Right atrium auricular region (tissue), 2 donors: ENCODE data around the gene NXPH4. TPM values are rescaled to one million over a fixed set of nuclear protein-coding genes. Genes with fewer than 3 reads are reported as not detected.

ENCODE experiments used
- DNase-seq: peaks from one replicate; pipeline ENCODE4 v3.0.0-alpha.2; 2019; ENCODE audit warnings: low spot score
- H3K27ac ChIP-seq, 2 donors: fragments of 200-600 bp; sonication (generic); 1 replicate in 1 of 2; 2 replicates in 1 of 2; pipeline ENCODE4 v1.5.1; 2016 to 2019
- H3K27me3 ChIP-seq, 2 donors: fragments of 200-600 bp; sonication (generic); one replicate each; pipeline versions ENCODE4 v1.5.1 to v1.6.0; 2017 to 2019
- H3K36me3 ChIP-seq: fragments of 200-600 bp; sonication (generic); one replicate; pipeline ENCODE4 v1.5.1; 2016
- H3K4me1 ChIP-seq, 2 donors: fragments of 200-600 bp; sonication (generic); one replicate each; pipeline versions ENCODE4 v1.5.1 to v1.6.0; 2017 to 2019
- H3K4me3 ChIP-seq, 2 donors: fragments of 200-600 bp; sonication (generic); 1 replicate in 1 of 2; 2 replicates in 1 of 2; pipeline ENCODE4 v1.5.1; 2017 to 2019; ENCODE audit warnings: mild to moderate bottlenecking in 1 of 2, moderate library complexity in 1 of 2
- H3K9me3 ChIP-seq, 2 donors: fragments of 200-600 bp; sonication (generic); one replicate each; pipeline ENCODE4 v1.5.1; 2019
- CTCF ChIP-seq, 2 donors: fragments of 200-600 bp; sonication (generic); IDR thresholded peaks; one replicate each; pipeline ENCODE4 v1.5.1; 2019; ENCODE audit warnings: antibody characterized with exemption in 2 of 2
- total RNA-seq, 2 donors: library from RNA; depleted of rRNA; stranded (reverse); fragments of >200 nt; gene quantifications; one replicate each; pipeline ENCODE4 v1.1.0, GENCODE V29; 2016

The NXPH4 gene
- total RNA-seq, 2 donors from 2014 or later, result 0.28 to 1.1 TPM

GRCh38 chr12:57234571-57235016 is 18.0 kb downstream of the NXPH4 start:
- Histone ChIP-seq H3K27ac (peak overlapping the region; percentile 41 to 71), H3K27me3 (peaks cover 0 to 12% of the 10 kb centered on the region in 2 donors), H3K4me1 (peaks cover 0 to 55% of the 10 kb centered on the region in 2 donors), H3K9me3 (no peaks in the 10 kb centered on the region), H3K4me3 (no peak overlapping the region), H3K36me3 (peaks cover 29% of the 10 kb centered on the region)
- DNase-seq, result no peak
- TF ChIP-seq CTCF (IDR thresholded peaks at IDR 0.05), result no peak

GRCh38 chr12:57235017-57235727 is 18.6 kb downstream of the NXPH4 start:
- no peak for DNase-seq
- peak overlapping the region; percentile 41 to 71 for H3K27ac ChIP-seq
- H3K9me3 ChIP-seq, result no peaks in the 10 kb centered on the region
- no peak for TF ChIP-seq CTCF (IDR thresholded peaks at IDR 0.05)
- H3K36me3 ChIP-seq, result peaks cover 29% of the 10 kb centered on the region
- peaks cover 0 to 55% of the 10 kb centered on the region in 2 donors for H3K4me1 ChIP-seq
- H3K4me3 ChIP-seq, result peak overlapping the region; percentile 32 to 42
- H3K27me3 ChIP-seq, result peaks cover 0 to 12% of the 10 kb centered on the region in 2 donors

GRCh38 chr12:57235728-57236131 is 19.1 kb downstream of the NXPH4 start:
- H3K9me3 ChIP-seq, result no peaks in the 10 kb centered on the region
- H3K4me1 ChIP-seq, result peaks cover 0 to 55% of the 10 kb centered on the region in 2 donors
- peak overlapping the region; percentile 41 to 71 for H3K27ac ChIP-seq
- H3K4me3 ChIP-seq, result peak overlapping the region; percentile 32 to 42
- H3K36me3 ChIP-seq, result peaks cover 29% of the 10 kb centered on the region
- H3K27me3 ChIP-seq, result peaks cover 2 to 12% of the 10 kb centered on the region in 2 donors
- TF ChIP-seq CTCF (IDR thresholded peaks at IDR 0.05), result no peak
- DNase-seq, result no peak

GRCh38 chr12:57236201-57236924 is 19.8 kb downstream of the NXPH4 start:
- Histone ChIP-seq H3K27me3 (peaks cover 8 to 18% of the 10 kb centered on the region in 2 donors), H3K27ac (peak overlapping the region; percentile 41 to 71), H3K9me3 (no peaks in the 10 kb centered on the region), H3K36me3 (peaks cover 27% of the 10 kb centered on the region), H3K4me3 (peak overlapping the region; percentile 32 to 42), H3K4me1 (peaks cover 0 to 56% of the 10 kb centered on the region in 2 donors)
- no peak for DNase-seq
- TF ChIP-seq CTCF (IDR thresholded peaks at IDR 0.05), result no peak

GRCh38 chr12:57236925-57237595 is 20.5 kb downstream of the NXPH4 start:
- peaks cover 9 to 25% of the 10 kb centered on the region in 2 donors for H3K27me3 ChIP-seq
- H3K4me3 ChIP-seq, result peak overlapping the region; percentile 32 to 42
- no peaks in the 10 kb centered on the region for H3K9me3 ChIP-seq
- peaks cover 20% of the 10 kb centered on the region for H3K36me3 ChIP-seq
- H3K4me1 ChIP-seq, result peaks cover 0 to 60% of the 10 kb centered on the region in 2 donors
- no peak for DNase-seq
- peak overlapping the region in 1 of 2 donors; percentile 71 for H3K27ac ChIP-seq
- TF ChIP-seq CTCF (IDR thresholded peaks at IDR 0.05), result no peak
